HepG2 (cell line): ENCODE data around the gene DNAL4.

Source experiments
- BCL6 ChIP-seq: IDR thresholded peaks from 2 replicates; pipeline ENCODE4 v1.6.1; 2016; ENCODE audit warnings: missing genetic modification reagents, missing compliant biosample characterization
- HNF4A ChIP-seq: sonication (generic); formaldehyde crosslinking; IDR thresholded peaks from 2 replicates; pipeline ENCODE4 v1.4.0; 2020; ENCODE audit warnings: missing genetic modification reagents
- HNRNPUL1 ChIP-seq: fragments of 200-400 bp; formaldehyde crosslinking; IDR thresholded peaks from 2 replicates; pipeline ENCODE4 v1.6.1; 2017; ENCODE audit warnings: low read depth, mild to moderate bottlenecking, low read length, moderate library complexity
- MTA3 ChIP-seq: sonication (generic); formaldehyde crosslinking; IDR thresholded peaks from 2 replicates; pipeline ENCODE4 v1.4.0; 2020; ENCODE audit warnings: missing genetic modification reagents
- TEAD2 ChIP-seq: sonication (generic); formaldehyde crosslinking; IDR thresholded peaks from 2 replicates; pipeline ENCODE4 v1.9.0; 2021; ENCODE audit warnings: missing genetic modification reagents
- ZNF317 ChIP-seq: sonication (generic); formaldehyde crosslinking; IDR thresholded peaks from 2 replicates; pipeline ENCODE4 v1.5.0; 2020; ENCODE audit warnings: mild to moderate bottlenecking, missing genetic modification reagents
- ZNF354B ChIP-seq: sonication (generic); formaldehyde crosslinking; IDR thresholded peaks from 2 replicates; pipeline ENCODE4 v1.8.0; 2022; ENCODE audit warnings: mild to moderate bottlenecking, missing genetic modification reagents

DNA sequence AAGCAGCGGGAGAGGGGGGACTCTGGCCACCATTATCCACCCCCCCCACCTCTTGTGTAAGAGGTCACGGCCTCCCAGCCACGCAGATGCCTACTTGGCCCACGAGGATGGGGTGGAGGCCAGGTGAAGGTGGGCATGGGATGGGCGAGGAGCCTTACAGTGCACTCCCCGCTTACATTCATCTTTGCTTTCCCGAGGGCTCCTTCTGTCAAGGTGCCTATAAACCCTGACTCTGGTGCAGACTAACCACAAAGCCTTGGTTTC is 36.8 kb upstream of the DNAL4 start:
- no peak for TF ChIP-seq ZNF354B
- no peak for TF ChIP-seq BCL6 (CRISPR knock-in tag)
- TF ChIP-seq TEAD2 (CRISPR knock-in tag): no peak
- no peak for TF ChIP-seq HNRNPUL1
- no peak for TF ChIP-seq ZNF317 (CRISPR knock-in tag)
- no peak for TF ChIP-seq HNF4A (CRISPR knock-in tag)
- no peak for TF ChIP-seq MTA3 (CRISPR knock-in tag)
